GM23338 (cell line): ENCODE data around the gene TIMM44. TPM values are rescaled to one million over a fixed set of nuclear protein-coding genes. Genes with fewer than 3 reads are reported as not detected.

Experiments used
- ATAC-seq: fragments of 200-7000 bp; cut with Tn5 transposase; 3 replicates; pipeline ENCODE4 v1.9.1; 2020
- DNase-seq: peaks from one replicate; pipeline ENCODE4 v3.0.0-alpha.2; 2015; ENCODE audit warnings: low spot score
- H2AFZ ChIP-seq: fragments of 200-600 bp; sonication (generic); 2 replicates; pipeline ENCODE4 v1.8.0; 2016; ENCODE audit warnings: antibody characterized with exemption, mild to moderate bottlenecking, moderate library complexity
- H3F3A ChIP-seq: fragments of 200-600 bp; sonication (generic); replicated peaks from 2 replicates; pipeline ENCODE4 v1.8.0; 2017; ENCODE audit warnings: antibody characterized with exemption, mixed run types, low read depth
- H3K27ac ChIP-seq: fragments of 200-600 bp; sonication (generic); 2 replicates; pipeline ENCODE4 v1.6.1; 2016; ENCODE audit warnings: low read depth
- H3K27me3 ChIP-seq: fragments of 200-600 bp; sonication (generic); 2 replicates; pipeline ENCODE4 v1.8.0; 2016; ENCODE audit warnings: mild to moderate bottlenecking, mixed run types, moderate library complexity; ENCODE audit not compliant: insufficient read depth
- H3K36me3 ChIP-seq: fragments of 200-600 bp; sonication (generic); 2 replicates; pipeline ENCODE4 v1.8.0; 2016; ENCODE audit warnings: mild to moderate bottlenecking; ENCODE audit not compliant: insufficient read depth
- H3K4me1 ChIP-seq: fragments of 200-600 bp; sonication (generic); 2 replicates; pipeline ENCODE4 v1.8.0; 2016; ENCODE audit warnings: mild to moderate bottlenecking, moderate library complexity; ENCODE audit not compliant: insufficient read depth
- H3K4me2 ChIP-seq: fragments of 200-600 bp; sonication (generic); 2 replicates; pipeline ENCODE4 v1.7.1; 2017; ENCODE audit warnings: mixed run types
- H3K4me3 ChIP-seq: fragments of 200-600 bp; sonication (generic); 2 replicates; pipeline ENCODE4 v1.6.1; 2016; ENCODE audit warnings: mixed run types
- H3K79me2 ChIP-seq: fragments of 200-600 bp; sonication (generic); replicated peaks from 2 replicates; pipeline ENCODE4 v1.8.0; 2017; ENCODE audit warnings: mild to moderate bottlenecking; ENCODE audit not compliant: insufficient read depth
- H3K9me2 ChIP-seq: fragments of 200-600 bp; sonication (generic); 2 replicates; pipeline ENCODE4 v1.8.0; 2017; ENCODE audit not compliant: insufficient read depth
- H4K20me1 ChIP-seq: fragments of 200-600 bp; sonication (generic); replicated peaks from 2 replicates; pipeline ENCODE4 v1.8.0; 2017; ENCODE audit warnings: mild to moderate bottlenecking; ENCODE audit not compliant: insufficient read depth
- H3K27ac Mint-ChIP-seq: 2 replicates; pipeline ENCODE4 v1.8.0; 2020; ENCODE audit warnings: inconsistent platforms, mild to moderate bottlenecking, moderate library complexity, mixed read lengths
- H3K27me3 Mint-ChIP-seq: 3 replicates; pipeline ENCODE4 v1.8.0; 2022; ENCODE audit warnings: low read depth, mild to moderate bottlenecking, moderate library complexity, mixed read lengths, inconsistent platforms; ENCODE audit not compliant: insufficient read depth, poor library complexity
- H3K36me3 Mint-ChIP-seq: 3 replicates; pipeline ENCODE4 v1.8.0; 2021; ENCODE audit warnings: low read depth, mild to moderate bottlenecking, inconsistent platforms, moderate library complexity, mixed read lengths
- H3K4me1 Mint-ChIP-seq: 3 replicates; pipeline ENCODE4 v1.8.0; 2020; ENCODE audit warnings: mild to moderate bottlenecking, inconsistent platforms, mixed read lengths
- H3K4me3 Mint-ChIP-seq: 3 replicates; pipeline ENCODE4 v1.8.0; 2021; ENCODE audit warnings: moderate library complexity, mild to moderate bottlenecking, inconsistent platforms, mixed read lengths
- H3K9me3 Mint-ChIP-seq: 3 replicates; pipeline ENCODE4 v1.8.0; 2020; ENCODE audit warnings: moderate library complexity, mild to moderate bottlenecking, inconsistent platforms, mixed read lengths
- CREB1 ChIP-seq: fragments of 250-450 bp; sonication (Bioruptor Pico); IDR thresholded peaks from 2 replicates; pipeline ENCODE4 v1.5.0; 2020; ENCODE audit warnings: low read depth, mild to moderate bottlenecking, moderate library complexity
- CTCF ChIP-seq, 2 experiments: fragments of 200-600 bp in 1 of 2; sonication (generic) in 1 of 2; conservative IDR thresholded peaks; 2 replicates each; pipeline versions ENCODE4 v1.5.1 to v1.6.1; 2016 to 2017; ENCODE audit warnings: antibody characterized with exemption in 2 of 2, low read depth in 2 of 2, mild to moderate bottlenecking in 2 of 2, moderate library complexity in 1 of 2
- EZH2 ChIP-seq: fragments of 200-600 bp; sonication (generic); IDR thresholded peaks from one replicate; pipeline ENCODE4 v1.8.0; 2017; ENCODE audit warnings: antibody characterized with exemption, mild to moderate bottlenecking, low read depth; ENCODE audit not compliant: unreplicated experiment
- EZH2phosphoT487 ChIP-seq: fragments of 200-600 bp; sonication (generic); IDR thresholded peaks from one replicate; pipeline ENCODE4 v1.8.1; 2018; ENCODE audit warnings: antibody characterized with exemption; ENCODE audit not compliant: unreplicated experiment
- JUNB ChIP-seq: IDR thresholded peaks from one replicate; pipeline ENCODE4 v1.6.1; 2016; ENCODE audit warnings: antibody characterized with exemption; ENCODE audit not compliant: unreplicated experiment
- NANOG ChIP-seq: IDR thresholded peaks from 2 replicates; pipeline ENCODE4 v1.6.1; 2016; ENCODE audit warnings: antibody characterized with exemption, borderline replicate concordance
- POLR2AphosphoS5 ChIP-seq: IDR thresholded peaks from 2 replicates; pipeline ENCODE4 v1.6.1; 2016; ENCODE audit warnings: antibody characterized with exemption, low read depth
- REST ChIP-seq: IDR thresholded peaks from one replicate; pipeline ENCODE4 v1.6.1; 2018; ENCODE audit warnings: antibody characterized with exemption; ENCODE audit not compliant: unreplicated experiment
- STAT1 ChIP-seq: IDR thresholded peaks from one replicate; pipeline ENCODE4 v1.6.1; 2016; ENCODE audit warnings: antibody characterized with exemption; ENCODE audit not compliant: unreplicated experiment
- ZNF114 ChIP-seq: fragments of 250-450 bp; sonication (Bioruptor Pico); IDR thresholded peaks from 2 replicates; pipeline ENCODE4 v1.5.0; 2020; ENCODE audit warnings: mild to moderate bottlenecking, moderate library complexity
- ZNF331 ChIP-seq: fragments of 250-450 bp; sonication (Bioruptor Pico); IDR thresholded peaks from 2 replicates; pipeline ENCODE4 v1.5.0; 2020; ENCODE audit warnings: low read depth, mild to moderate bottlenecking, moderate library complexity
- long read RNA-seq: library from polyadenylated mRNA; unstranded; transcript quantifications from one replicate; pipeline ENCODE4 v2.0.0, GENCODE V29; 2020; ENCODE audit not compliant: unreplicated experiment
- polyA plus RNA-seq: library from polyadenylated mRNA; unstranded; fragments of >200 nt; fragmentation: Nextera tagmentation; extraction: Ambion mirVana; gene quantifications from 2 replicates; pipeline ENCODE4 v1.2.1, GENCODE V29; 2016
- total RNA-seq: library from RNA; depleted of rRNA; stranded (reverse); fragments of >200 nt; shearing (Covaris generic); gene quantifications from 2 replicates; pipeline ENCODE4 v1.2.3, GENCODE V29; 2014; rRNA removed
- TF ChIP-seq, protein P1 (sequence below): IDR thresholded peaks from 2 replicates; pipeline ENCODE4 v1.6.1; 2016; ENCODE audit warnings: antibody characterized with exemption
- TF ChIP-seq, protein P2 (sequence below): fragments of 250-450 bp; sonication (Bioruptor Pico); IDR thresholded peaks from 2 replicates; pipeline ENCODE4 v1.5.0; 2020; ENCODE audit warnings: mild to moderate bottlenecking, moderate library complexity

TIMM44 gene
- total RNA-seq (121 and 125 TPM in 2 replicates), polyA plus RNA-seq (128 and 131 TPM in 2 replicates)
- long read RNA-seq, transcript TIMM44-201 (13 exons, 2,075 nt): major isoform, 60 of 74 reads
- long read RNA-seq, partial matches to known transcripts: 6 of 74 reads
- long read RNA-seq, other reads (novel, unspliced or antisense): 4 of 74 reads

- H3K4me3 ChIP-seq: peak within 1 kb of the TSS; percentile 99
- H3K27ac ChIP-seq: peak within 1 kb of the TSS; percentile 97
- peaks cover 14% of the 10 kb centered on the region for H3K9me3 Mint-ChIP-seq
- peak within 1 kb of the TSS; percentile 68; the same call in 1 of the 2 replicates for H2AFZ ChIP-seq
- peaks cover 18% of the 10 kb centered on the region for H3K27me3 Mint-ChIP-seq
- peak within 1 kb of the TSS; percentile 100 for H3K27ac Mint-ChIP-seq
- H4K20me1 ChIP-seq: peaks cover 17% of the 10 kb centered on the region
- ATAC-seq (peak; percentile 98), DNase-seq (peak; percentile 100)
- no peaks in the 10 kb centered on the region; the same call in 1 of the 2 replicates for H3K4me1 ChIP-seq
- H3F3A ChIP-seq: peaks cover 6% of the 10 kb centered on the region; the same call in 1 of the 2 replicates
- H3K79me2 ChIP-seq: peaks cover 53% of the 10 kb centered on the region
- peak within 1 kb of the TSS; percentile 94 for H3K4me3 Mint-ChIP-seq
- no peaks in the 10 kb centered on the region for H3K9me2 ChIP-seq
- peaks cover 10% of the 10 kb centered on the region for H3K36me3 ChIP-seq
- H3K4me2 ChIP-seq: peak within 1 kb of the TSS; percentile 94
- H3K36me3 Mint-ChIP-seq: peaks cover 53% of the 10 kb centered on the region
- H3K4me1 Mint-ChIP-seq: peaks cover 13% of the 10 kb centered on the region; the same call in 2 of the 3 replicates
- H3K27me3 ChIP-seq: no peaks in the 10 kb centered on the region
- TF ChIP-seq CREB1 (CRISPR knock-in tag) (peak; percentile 92), ZNF114 (CRISPR knock-in tag) (no peak), POLR2AphosphoS5 (peak; percentile 95), EZH2 (no peak), REST (no peak), STAT1 (no peak), ZNF331 (CRISPR knock-in tag) (no peak), CTCF (conservative IDR thresholded peaks at IDR 0.05; ENCODE audit: low read depth in 2 of 2) (no peak), EZH2phosphoT487 (no peak), NANOG (no peak), JUNB (no peak)
- TF ChIP-seq, protein P1, sequence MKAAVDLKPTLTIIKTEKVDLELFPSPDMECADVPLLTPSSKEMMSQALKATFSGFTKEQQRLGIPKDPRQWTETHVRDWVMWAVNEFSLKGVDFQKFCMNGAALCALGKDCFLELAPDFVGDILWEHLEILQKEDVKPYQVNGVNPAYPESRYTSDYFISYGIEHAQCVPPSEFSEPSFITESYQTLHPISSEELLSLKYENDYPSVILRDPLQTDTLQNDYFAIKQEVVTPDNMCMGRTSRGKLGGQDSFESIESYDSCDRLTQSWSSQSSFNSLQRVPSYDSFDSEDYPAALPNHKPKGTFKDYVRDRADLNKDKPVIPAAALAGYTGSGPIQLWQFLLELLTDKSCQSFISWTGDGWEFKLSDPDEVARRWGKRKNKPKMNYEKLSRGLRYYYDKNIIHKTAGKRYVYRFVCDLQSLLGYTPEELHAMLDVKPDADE: no peak
- TF ChIP-seq, protein P2, sequence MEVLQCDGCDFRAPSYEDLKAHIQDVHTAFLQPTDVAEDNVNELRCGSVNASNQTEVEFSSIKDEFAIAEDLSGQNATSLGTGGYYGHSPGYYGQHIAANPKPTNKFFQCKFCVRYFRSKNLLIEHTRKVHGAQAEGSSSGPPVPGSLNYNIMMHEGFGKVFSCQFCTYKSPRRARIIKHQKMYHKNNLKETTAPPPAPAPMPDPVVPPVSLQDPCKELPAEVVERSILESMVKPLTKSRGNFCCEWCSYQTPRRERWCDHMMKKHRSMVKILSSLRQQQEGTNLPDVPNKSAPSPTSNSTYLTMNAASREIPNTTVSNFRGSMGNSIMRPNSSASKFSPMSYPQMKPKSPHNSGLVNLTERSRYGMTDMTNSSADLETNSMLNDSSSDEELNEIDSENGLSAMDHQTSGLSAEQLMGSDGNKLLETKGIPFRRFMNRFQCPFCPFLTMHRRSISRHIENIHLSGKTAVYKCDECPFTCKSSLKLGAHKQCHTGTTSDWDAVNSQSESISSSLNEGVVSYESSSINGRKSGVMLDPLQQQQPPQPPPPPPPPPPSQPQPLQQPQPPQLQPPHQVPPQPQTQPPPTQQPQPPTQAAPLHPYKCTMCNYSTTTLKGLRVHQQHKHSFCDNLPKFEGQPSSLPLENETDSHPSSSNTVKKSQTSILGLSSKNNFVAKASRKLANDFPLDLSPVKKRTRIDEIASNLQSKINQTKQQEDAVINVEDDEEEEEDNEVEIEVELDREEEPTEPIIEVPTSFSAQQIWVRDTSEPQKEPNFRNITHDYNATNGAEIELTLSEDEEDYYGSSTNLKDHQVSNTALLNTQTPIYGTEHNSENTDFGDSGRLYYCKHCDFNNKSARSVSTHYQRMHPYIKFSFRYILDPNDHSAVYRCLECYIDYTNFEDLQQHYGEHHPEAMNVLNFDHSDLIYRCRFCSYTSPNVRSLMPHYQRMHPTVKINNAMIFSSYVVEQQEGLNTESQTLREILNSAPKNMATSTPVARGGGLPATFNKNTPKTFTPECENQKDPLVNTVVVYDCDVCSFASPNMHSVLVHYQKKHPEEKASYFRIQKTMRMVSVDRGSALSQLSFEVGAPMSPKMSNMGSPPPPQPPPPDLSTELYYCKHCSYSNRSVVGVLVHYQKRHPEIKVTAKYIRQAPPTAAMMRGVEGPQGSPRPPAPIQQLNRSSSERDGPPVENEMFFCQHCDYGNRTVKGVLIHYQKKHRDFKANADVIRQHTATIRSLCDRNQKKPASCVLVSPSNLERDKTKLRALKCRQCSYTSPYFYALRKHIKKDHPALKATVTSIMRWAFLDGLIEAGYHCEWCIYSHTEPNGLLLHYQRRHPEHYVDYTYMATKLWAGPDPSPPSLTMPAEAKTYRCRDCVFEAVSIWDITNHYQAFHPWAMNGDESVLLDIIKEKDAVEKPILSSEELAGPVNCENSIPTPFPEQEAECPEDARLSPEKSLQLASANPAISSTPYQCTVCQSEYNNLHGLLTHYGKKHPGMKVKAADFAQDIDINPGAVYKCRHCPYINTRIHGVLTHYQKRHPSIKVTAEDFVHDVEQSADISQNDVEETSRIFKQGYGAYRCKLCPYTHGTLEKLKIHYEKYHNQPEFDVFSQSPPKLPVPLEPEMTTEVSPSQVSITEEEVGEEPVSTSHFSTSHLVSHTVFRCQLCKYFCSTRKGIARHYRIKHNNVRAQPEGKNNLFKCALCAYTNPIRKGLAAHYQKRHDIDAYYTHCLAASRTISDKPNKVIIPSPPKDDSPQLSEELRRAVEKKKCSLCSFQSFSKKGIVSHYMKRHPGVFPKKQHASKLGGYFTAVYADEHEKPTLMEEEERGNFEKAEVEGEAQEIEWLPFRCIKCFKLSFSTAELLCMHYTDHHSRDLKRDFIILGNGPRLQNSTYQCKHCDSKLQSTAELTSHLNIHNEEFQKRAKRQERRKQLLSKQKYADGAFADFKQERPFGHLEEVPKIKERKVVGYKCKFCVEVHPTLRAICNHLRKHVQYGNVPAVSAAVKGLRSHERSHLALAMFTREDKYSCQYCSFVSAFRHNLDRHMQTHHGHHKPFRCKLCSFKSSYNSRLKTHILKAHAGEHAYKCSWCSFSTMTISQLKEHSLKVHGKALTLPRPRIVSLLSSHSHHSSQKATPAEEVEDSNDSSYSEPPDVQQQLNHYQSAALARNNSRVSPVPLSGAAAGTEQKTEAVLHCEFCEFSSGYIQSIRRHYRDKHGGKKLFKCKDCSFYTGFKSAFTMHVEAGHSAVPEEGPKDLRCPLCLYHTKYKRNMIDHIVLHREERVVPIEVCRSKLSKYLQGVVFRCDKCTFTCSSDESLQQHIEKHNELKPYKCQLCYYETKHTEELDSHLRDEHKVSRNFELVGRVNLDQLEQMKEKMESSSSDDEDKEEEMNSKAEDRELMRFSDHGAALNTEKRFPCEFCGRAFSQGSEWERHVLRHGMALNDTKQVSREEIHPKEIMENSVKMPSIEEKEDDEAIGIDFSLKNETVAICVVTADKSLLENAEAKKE (CRISPR knock-in tag): no peak
Measured at GRCh38 chr19:7943444-7944176, at the start of gene TIMM44. Gene TIMM44 (minus strand): TSS chr19:7943666. CDS start chr19:7943651, 15 bp downstream.
